CD4-positive, alpha-beta T cell treated with Interleukin-12 subunit alpha and Interleukin-12 subunit beta, for 1 hour (primary cell): ENCODE data around the gene FIBP.

Source experiments
- DNase-seq: peaks from one replicate; pipeline ENCODE4 v3.0.0-alpha.2; 2020

The FIBP gene

GRCh38 chr11:65888163-65888814, at the start of gene FIBP:
Gene FIBP (minus strand): TSS chr11:65888471. CDS start chr11:65888418, 53 bp downstream.
- DNase-seq = peak; percentile 96

GRCh38 chr11:65937766-65938165, 49.5 kb upstream of the FIBP start:
- DNase-seq = no peak

- DNase-seq = no peak
These were observed 45.7 kb upstream of the FIBP start for GRCh38 chr11:65934014-65934413.

- DNase-seq = no peak
These were observed 44.3 kb upstream of the FIBP start for GRCh38 chr11:65932558-65932919.

GRCh38 chr11:65931773-65932557, 43.7 kb upstream of the FIBP start:
- DNase-seq = no peak

GRCh38 chr11:65928667-65929066, 40.4 kb upstream of the FIBP start:
- DNase-seq = no peak

- DNase-seq = peak; percentile 88
These were observed 39.7 kb upstream of the FIBP start for GRCh38 chr11:65927904-65928397.

- DNase-seq = no peak
These were observed 37.1 kb upstream of the FIBP start for GRCh38 chr11:65925397-65925796.

GRCh38 chr11:65922565-65922964, 34.3 kb upstream of the FIBP start:
- no peak for DNase-seq

GRCh38 chr11:65921876-65922275, 33.6 kb upstream of the FIBP start:
- no peak for DNase-seq

- no peak for DNase-seq
These were observed 32.8 kb upstream of the FIBP start for GRCh38 chr11:65921033-65921555.

- no peak for DNase-seq
These were observed 32.1 kb upstream of the FIBP start for GRCh38 chr11:65920372-65920802.

- DNase-seq = peak; percentile 71
These were observed 31.5 kb upstream of the FIBP start for GRCh38 chr11:65919573-65920371.

- DNase-seq = peak; percentile 99
These were observed 30.9 kb upstream of the FIBP start, which contains the start of gene DRAP1 for GRCh38 chr11:65919141-65919572. Gene DRAP1 (plus strand): TSS chr11:65919426. CDS start chr11:65919502, 76 bp downstream.

GRCh38 chr11:65918211-65919140, 30.2 kb upstream of the FIBP start, which contains the start of gene C11orf68:
Gene C11orf68 (minus strand): TSS chr11:65919062. CDS start chr11:65919031, 31 bp downstream.
- DNase-seq = no peak

GRCh38 chr11:65917434-65918210, 29.4 kb upstream of the FIBP start:
- DNase-seq = no peak

GRCh38 chr11:65917077-65917433, 28.8 kb upstream of the FIBP start:
- DNase-seq = no peak

GRCh38 chr11:65916391-65916790, 28.1 kb upstream of the FIBP start:
- DNase-seq = no peak

- no peak for DNase-seq
These were observed 27.6 kb upstream of the FIBP start for GRCh38 chr11:65915821-65916251.

GRCh38 chr11:65915101-65915820, 27.0 kb upstream of the FIBP start:
- DNase-seq = no peak
